Limb (tissue), 2 donors: ENCODE results near the gene TTC28.

Experiments used
- DNase-seq, 2 donors: peaks; one replicate each; pipeline ENCODE4 v3.0.0-alpha.2; 2016; ENCODE audit errors: extremely low spot score in 2 of 2

Gene TTC28

GRCh38 chr22:28009272-28009827 lies 670.3 kb downstream of the TTC28 start:
- DNase-seq: peak; percentile 85 to 87

GRCh38 chr22:28008649-28009048 lies 671.0 kb downstream of the TTC28 start:
- DNase-seq: no peak

GRCh38 chr22:28008056-28008455 lies 671.6 kb downstream of the TTC28 start:
- no peak for DNase-seq

- no peak for DNase-seq
Observed at GRCh38 chr22:28006271-28006670, 673.4 kb downstream of the TTC28 start.

DNA sequence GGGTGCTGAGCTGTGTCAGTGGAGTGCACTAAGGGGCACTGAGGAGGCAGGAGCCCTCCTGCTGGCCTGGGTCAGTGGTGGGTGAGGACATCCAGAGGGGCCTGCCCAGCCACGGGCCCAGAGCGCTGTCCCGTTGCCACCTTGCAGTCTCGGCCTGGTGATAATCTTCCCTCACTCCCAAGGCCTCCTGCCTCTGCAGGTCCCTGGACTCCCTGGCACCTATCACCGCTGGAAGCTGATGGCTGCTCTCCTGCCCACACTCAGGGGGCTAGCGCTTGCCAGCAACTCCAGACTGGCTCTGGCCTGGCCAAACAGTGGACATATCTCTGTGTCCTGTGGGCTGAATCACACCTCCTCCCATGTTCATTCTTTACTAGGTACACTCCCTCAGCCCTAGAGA lies 674.1 kb downstream of the TTC28 start:
- DNase-seq: no peak

- no peak for DNase-seq
Observed at GRCh38 chr22:28004021-28004420, 675.6 kb downstream of the TTC28 start.

DNA sequence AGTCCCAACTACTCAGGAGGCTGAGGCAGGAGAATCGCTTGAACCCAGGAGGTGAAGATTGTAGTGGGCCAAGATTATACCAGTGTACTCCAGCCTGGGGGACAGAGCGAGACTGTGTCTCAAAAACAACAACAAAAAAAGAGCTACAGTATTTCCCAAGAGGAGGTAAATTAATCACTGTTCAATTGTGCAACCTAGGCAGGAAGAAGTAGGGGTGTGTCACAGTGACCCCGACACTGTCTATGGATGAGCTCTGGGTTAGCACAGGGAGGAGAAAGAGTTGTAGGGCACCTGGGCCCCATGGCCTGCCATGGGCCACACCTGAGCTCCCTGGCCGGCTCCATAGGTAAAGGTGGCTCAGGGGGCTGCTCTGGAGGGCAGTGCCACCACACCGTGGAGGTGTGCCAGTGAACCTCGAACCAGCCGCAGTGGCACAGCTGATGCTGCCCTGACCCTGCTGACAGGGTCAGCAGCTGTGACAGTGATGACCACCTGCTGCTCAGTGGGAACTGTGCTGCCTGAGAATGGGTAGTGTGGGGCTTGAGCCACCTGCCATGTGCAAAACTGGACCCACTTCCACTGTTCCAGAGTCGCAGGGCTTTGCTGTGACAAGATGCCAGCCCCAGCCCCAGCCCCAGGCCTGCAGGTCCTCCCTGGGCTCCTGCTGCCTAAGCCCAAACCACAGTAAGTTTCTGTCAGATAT lies 676.6 kb downstream of the TTC28 start:
- no peak for DNase-seq

DNA sequence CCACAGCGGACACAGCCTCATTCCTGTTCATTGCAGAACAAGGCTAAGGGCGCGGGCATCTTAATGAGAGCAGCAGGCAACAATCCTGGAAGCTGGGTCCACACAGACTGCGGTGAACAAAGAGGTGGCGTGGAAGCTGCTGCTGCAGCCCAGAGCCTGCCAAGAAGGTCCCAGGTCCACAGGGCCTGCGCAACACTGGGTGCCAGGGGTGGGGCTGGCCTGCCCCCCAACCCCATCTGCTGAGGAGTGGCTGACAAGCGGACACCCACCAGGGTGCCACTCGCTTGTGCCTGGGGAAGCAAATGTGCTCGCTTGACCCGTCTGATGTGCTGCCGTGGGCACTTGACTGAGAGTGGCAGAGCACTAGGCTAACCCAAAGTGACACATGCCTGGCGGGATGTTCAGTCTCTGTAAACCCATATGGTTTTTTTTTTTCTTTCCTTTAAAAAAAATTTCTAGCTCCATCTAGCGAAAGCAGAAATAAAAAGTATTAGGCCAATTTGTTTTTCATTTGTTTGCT lies 677.4 kb downstream of the TTC28 start:
- no peak for DNase-seq

GRCh38 chr22:28001171-28001835 lies 678.3 kb downstream of the TTC28 start:
- DNase-seq: no peak

DNA sequence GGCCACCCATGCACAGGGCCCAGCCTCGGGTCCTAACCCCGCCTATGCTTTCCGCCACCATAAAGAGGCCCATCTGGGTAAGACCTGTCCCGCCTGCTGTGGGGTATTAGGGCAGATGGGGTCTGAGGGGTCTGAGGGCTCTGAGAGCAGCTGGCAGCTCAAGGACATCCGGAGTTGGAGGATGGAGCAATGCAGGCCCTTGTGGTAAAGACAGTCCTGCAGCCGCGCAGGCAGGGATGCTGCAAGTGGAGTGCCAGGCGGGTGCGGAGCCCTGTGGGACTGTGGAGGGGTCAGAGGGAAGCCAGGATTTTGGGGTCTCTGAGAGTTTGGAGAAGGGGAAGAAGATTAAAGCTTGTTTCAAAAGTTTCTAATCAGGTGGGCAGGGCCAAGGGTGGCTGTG lies 679.3 kb downstream of the TTC28 start:
- DNase-seq: no peak

GRCh38 chr22:27999876-28000275 lies 679.8 kb downstream of the TTC28 start:
- DNase-seq: no peak

DNA sequence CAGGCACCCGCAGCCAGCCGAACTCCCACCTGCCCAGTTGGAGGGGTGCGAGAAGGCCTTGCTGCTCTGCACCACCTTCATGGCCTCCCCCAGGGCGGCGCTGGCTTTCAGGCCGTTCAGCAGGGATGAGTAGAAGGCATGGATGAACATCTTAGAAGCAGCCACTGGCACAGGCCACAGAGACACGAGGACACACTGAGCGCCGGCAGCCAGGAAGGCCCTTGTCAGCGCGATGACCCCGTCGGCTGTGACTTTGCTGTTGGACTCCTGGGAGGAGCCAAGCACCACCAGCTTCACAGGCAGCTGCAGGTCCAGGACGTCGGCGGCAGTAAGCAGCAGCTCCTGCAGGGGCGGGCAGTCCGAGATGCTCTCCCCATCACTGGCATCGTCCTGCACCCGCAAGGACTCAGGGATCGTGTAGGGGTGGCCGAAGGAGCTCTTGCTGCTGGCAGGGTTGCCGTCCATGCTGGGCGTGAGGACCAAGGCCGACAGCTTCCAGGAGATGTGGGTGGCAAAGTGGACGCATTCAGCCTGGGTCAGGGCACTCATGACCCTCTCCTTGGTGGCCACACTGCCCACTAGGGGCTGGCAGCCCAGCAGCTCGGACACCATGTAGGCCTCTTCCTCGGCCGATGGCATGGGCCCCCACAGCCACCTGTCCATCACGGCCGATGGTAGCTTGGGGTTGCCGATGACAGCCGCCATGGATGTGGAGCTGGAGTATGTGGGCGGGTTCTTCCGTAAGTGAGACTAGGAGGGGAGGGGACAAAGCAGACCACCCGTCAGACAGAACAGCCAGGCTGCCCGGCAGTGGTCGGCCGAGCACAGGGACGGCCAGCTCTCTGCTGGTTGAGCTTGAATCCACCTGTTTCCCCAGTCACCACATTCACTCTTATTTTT lies 680.9 kb downstream of the TTC28 start:
- no peak for DNase-seq

- DNase-seq: no peak
Observed at GRCh38 chr22:27997538-27997937, 682.1 kb downstream of the TTC28 start.

GRCh38 chr22:27996981-27997380 lies 682.7 kb downstream of the TTC28 start:
- no peak for DNase-seq

DNA sequence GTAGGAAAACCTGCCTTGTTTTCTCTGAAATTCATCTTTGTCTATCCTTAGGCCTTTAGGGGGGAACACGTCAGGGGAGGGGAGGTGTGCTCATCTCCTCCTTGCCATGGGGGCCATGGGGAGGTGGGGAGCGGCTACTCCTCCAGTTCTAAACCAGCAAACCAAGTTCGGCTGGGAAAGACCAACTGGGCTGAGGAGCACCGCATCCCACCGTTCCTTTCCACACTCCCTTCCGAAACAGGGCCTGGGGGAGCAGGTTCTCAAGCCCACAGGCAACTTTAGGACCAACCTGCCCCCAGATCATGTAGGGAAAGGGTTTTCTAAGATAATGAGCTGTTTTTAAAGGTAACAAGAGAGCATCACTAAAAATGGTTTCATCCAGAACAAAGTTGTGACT lies 683.1 kb downstream of the TTC28 start:
- DNase-seq: no peak

DNA sequence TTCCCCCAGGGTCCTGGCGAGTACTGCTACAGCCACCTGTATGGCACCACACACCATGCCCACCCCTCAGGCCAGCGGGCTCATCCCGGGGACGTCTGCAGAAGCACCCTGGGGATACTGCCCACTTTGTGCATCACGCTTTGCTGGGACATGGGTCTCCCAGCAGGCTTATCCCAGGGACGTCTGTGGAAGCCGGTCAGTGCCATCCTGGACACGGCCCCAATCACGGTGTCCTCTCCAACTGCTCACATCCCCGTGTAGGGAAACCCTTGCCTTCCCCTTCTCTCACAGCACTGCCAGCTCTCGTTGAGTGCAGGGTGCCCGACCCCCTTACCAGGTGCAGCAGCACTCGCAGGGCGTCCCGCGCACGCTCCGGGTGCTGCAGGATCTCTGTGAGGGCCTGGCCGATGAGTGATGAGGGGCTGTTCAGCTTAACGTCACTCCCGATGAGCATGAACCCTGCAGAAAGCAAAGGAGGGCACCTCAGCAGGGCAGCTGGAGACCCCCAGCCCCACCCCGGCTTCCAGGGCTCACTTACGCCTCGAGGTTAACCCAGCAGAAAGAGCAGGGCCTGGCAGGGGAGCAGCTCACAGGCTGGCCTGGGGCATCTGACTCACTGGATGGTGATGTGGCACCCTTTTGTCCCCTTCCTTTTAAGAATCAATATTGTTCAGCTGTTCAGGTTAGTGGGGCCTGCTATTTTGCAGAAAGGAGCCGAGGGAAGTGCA lies 683.7 kb downstream of the TTC28 start:
- no peak for DNase-seq

GRCh38 chr22:27994481-27995331 lies 684.9 kb downstream of the TTC28 start:
- DNase-seq: peak in 1 of 2 donors; percentile 22

DNA sequence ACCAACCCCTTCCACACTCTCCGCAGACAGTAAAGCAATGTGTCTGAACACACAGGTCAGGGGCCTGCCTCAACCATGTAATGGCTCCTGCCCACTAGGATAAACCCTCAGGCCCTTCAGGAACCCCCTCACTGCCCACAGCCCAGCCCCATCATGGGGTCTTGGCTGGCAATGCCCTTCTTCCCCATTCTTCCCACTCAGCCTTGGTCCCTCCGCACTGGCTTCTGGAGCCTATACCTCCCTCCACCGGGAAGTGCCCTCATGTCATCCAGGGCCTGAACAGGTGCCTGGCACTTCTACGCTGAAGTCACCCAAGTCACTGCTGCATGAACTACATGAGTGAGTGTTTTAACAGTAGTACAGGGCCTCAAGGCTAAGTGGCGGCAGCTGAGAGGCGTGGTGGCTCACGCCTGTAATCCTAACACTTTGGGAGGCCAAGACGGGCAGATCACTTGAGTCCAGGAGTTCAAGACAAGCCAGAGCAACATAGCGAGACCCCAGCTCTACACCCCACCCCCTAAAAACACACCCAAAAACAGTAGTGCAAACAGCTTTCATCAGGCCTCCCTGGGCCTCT lies 685.8 kb downstream of the TTC28 start:
- peak in 1 of 2 donors; percentile 13 for DNase-seq

DNA sequence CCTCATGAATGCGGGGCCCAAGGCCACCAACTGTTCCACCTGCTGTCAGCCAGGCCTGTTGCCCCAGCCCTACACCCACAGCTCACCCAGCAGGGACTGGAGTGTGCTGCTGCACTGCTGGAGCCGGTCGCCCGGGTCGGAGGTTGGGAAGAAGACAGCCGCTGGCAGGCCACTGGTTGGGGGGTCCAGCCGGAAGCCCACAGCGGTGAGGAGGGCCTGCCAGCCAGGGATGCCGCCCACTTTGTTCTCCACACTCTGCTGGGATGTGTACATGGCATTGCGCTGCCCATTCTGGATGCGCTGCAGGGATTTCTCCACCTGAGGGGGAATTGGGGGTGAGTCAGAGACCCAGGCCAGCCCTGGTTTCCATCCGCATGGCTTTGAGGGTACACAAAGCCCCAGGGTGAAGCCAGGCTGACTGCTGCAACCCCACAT lies 686.4 kb downstream of the TTC28 start:
- peak in 1 of 2 donors; percentile 24 for DNase-seq
